ENCODE data around the gene RGS6.

- TF ChIP-seq CTCF (IDR thresholded peaks at IDR 0.05), result no peak
- TF ChIP-seq POLR2A (IDR thresholded peaks at IDR 0.05), result no peak
These were observed 128.2 kb downstream of the RGS6 start for GRCh38 chr14:72060460-72060859.
